Limb (tissue), 2 donors: ENCODE results near the gene SDK2.

Experiments used
- DNase-seq, 2 donors: peaks; one replicate each; pipeline ENCODE4 v3.0.0-alpha.2; 2016; ENCODE audit errors: extremely low spot score in 2 of 2

Gene SDK2

GRCh38 chr17:73397278-73397826 lies 246.9 kb downstream of the SDK2 start:
- DNase-seq, result no peak

GRCh38 chr17:73396431-73397277 lies 247.6 kb downstream of the SDK2 start:
- no peak for DNase-seq

- no peak for DNase-seq
Observed at GRCh38 chr17:73394512-73395450, 249.5 kb downstream of the SDK2 start.

GRCh38 chr17:73393962-73394361 lies 250.3 kb downstream of the SDK2 start:
- no peak for DNase-seq

GRCh38 chr17:73393381-73393780 lies 250.9 kb downstream of the SDK2 start:
- DNase-seq, result no peak

- DNase-seq, result no peak
Observed at GRCh38 chr17:73391331-73392265, 252.6 kb downstream of the SDK2 start.

- DNase-seq, result no peak
Observed at GRCh38 chr17:73390851-73391250, 253.4 kb downstream of the SDK2 start.

GRCh38 chr17:73390221-73390620 lies 254.0 kb downstream of the SDK2 start:
- DNase-seq, result no peak

GRCh38 chr17:73389411-73389810 lies 254.8 kb downstream of the SDK2 start:
- no peak for DNase-seq

GRCh38 chr17:73388578-73388905 lies 255.7 kb downstream of the SDK2 start:
- DNase-seq, result no peak

- no peak for DNase-seq
Observed at GRCh38 chr17:73387746-73388577, 256.3 kb downstream of the SDK2 start.

GRCh38 chr17:73386561-73386960 lies 257.7 kb downstream of the SDK2 start:
- DNase-seq, result no peak

GRCh38 chr17:73384926-73385325 lies 259.3 kb downstream of the SDK2 start:
- no peak for DNase-seq

- DNase-seq, result peak in 1 of 2 donors; percentile 23
Observed at GRCh38 chr17:73380439-73381106, 263.7 kb downstream of the SDK2 start.

GRCh38 chr17:73379826-73380225 lies 264.4 kb downstream of the SDK2 start:
- peak in 1 of 2 donors; percentile 31 for DNase-seq

GRCh38 chr17:73378974-73379470 lies 265.2 kb downstream of the SDK2 start:
- no peak for DNase-seq

GRCh38 chr17:73376636-73377035 lies 267.6 kb downstream of the SDK2 start:
- DNase-seq, result no peak

- no peak for DNase-seq
Observed at GRCh38 chr17:73376152-73376551, 268.1 kb downstream of the SDK2 start.

GRCh38 chr17:73371836-73372235 lies 272.4 kb downstream of the SDK2 start:
- no peak for DNase-seq
